Skin of body (tissue), 2 donors: Measurements from ENCODE around the gene IER2. TPM values are rescaled to one million over a fixed set of nuclear protein-coding genes. Genes with fewer than 3 reads are reported as not detected.
A peak's percentile ranks its signal among the peaks of the same experiment; 100 is the strongest.
"Not testable (repeated sequence)": the region's sequence is repeated elsewhere in the genome, so short reads cannot be mapped to it uniquely, and the experiment has no call there.

Experiments
- DNase-seq: peaks from one replicate; lab custom pipeline; 2025; lab: John Stamatoyannopoulos, UW
- total RNA-seq: library from RNA; depleted of rRNA; stranded (reverse); fragments of >200 nt; gene quantifications from one replicate; pipeline ENCODE4 v1.2.3, GENCODE V29; 2014

Gene IER2
- total RNA-seq, 1 donor from 2014 or later, result 33.5 TPM

GRCh38 chr19:13138171-13138915 lies 11.9 kb upstream of the IER2 start:
- DNase-seq, result no peak

- no peak for DNase-seq
Observed at GRCh38 chr19:13138916-13139198, 11.4 kb upstream of the IER2 start.

GRCh38 chr19:13139633-13140311 lies 10.4 kb upstream of the IER2 start:
- DNase-seq, result no peak

- DNase-seq, result peak; percentile 48
Observed at GRCh38 chr19:13146763-13147563, 3.2 kb upstream of the IER2 start.

GRCh38 chr19:13149173-13149627 lies 1.0 kb upstream of the IER2 start:
- DNase-seq, result not testable (repeated sequence)

DNA sequence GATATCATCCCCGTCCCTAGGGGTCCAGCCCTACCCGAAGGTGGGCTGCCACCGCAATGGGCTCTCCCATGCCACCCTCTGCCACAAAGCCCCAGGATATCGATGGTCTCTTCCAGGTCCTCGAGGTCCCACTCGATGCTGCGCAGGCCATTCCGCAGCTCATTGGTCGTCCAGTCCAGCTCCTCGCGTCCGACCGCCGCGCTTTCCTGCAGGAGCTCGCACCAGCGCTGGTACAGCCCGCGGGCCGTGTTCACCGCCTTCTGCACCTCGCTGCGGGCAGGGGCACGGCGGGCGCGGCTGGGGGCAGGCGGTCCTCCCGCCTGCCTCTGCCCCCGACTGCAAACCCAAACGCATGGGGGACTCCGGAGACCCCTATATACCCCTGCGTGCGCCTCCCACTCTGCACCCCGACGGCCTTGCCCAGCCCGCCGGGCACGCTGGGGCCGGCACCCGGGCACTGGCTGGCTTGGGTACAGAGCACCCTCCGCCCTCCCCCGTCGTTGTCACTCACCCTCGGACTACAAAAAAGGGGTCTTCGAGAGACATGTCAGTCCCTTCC lies 504 bp upstream of the IER2 start:
- peak; percentile 54 for DNase-seq

GRCh38 chr19:13150931-13151604 lies 857 bp downstream of the IER2 start:
- no peak for DNase-seq

DNA sequence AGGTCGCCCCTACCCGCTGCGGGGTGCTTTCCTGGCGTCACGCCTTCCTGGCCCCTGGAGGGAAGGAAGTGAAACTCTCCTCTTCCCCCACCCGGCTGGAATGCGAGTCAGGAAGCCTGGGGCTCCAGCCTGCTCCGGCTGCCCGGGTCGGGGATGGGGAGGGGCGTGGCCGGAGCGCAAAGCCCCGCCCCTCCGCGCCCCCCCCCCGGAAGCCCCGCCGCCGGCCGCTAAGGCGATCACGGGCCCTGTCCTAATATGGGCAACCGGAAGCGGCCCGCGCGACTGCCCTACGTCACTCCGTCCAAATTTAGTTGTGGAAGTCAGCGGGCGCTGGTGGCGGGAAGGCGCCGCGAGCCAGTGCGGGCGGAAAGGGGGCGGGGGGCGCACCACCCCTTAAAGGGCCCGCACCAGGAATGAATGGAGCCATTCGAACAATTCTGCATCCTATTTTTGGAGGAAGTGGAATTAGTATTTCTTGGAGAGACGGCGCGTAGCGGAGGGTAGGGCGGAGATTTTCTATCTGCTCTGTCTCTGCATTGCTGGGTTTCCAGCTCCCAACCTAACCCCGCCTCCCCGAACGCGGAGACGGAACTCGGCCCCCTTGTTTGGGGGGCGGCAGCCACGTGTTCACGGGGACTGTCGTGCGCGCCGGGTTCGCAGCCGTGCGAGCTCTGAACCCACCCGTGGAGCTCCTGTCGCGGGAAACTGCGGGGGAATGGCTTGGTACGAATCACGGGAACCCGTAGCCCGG lies 1.6 kb downstream of the IER2 start:
- peak; percentile 96 for DNase-seq

GRCh38 chr19:13152356-13152973 lies 2.3 kb downstream of the IER2 start:
- peak; percentile 67 for DNase-seq

DNA sequence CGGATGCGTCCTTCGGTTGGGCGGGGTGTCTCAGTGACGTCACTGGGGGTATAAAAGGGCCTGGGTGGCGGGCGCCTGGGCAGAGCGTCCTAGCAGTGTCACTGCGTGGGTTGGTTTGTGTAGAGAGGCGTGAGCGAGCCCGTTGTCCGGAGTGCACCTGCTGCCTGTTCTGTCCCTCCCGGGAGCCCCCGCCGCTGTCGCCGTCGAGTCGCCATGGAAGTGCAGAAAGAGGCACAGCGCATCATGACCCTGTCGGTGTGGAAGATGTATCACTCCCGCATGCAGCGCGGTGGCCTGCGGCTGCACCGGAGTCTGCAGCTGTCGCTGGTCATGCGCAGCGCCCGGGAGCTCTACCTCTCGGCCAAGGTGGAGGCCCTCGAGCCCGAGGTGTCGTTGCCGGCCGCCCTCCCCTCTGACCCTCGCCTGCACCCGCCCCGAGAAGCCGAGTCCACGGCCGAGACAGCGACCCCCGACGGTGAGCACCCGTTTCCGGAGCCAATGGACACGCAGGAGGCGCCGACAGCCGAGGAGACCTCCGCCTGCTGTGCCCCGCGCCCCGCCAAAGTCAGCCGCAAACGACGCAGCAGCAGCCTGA lies 2.9 kb downstream of the IER2 start:
- DNase-seq, result peak; percentile 97

DNA sequence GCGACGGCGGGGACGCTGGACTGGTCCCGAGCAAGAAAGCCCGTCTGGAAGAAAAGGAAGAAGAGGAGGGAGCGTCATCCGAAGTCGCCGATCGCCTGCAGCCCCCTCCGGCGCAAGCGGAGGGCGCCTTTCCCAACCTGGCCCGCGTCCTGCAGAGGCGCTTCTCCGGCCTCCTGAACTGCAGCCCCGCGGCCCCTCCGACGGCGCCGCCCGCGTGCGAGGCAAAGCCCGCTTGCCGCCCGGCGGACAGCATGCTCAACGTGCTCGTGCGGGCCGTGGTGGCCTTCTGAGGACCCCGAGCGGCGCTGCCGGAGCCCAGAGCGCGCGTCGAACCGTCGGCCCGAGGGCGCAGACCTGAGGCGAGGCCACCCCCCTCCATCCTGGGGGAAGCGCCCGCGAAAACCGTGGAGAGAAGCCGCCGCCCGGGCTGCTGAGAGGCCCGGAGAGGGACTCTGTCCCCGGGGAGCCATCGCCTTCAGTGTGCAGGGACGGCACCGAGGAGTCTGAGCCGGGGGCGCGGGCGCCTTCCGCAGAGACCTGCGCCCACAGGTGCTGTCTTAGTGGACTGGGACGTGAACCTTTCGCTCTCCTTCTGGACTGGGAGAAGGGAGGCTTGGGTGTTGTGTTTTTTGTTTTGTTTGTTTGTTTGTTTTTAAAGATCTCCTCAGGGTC lies 3.5 kb downstream of the IER2 start:
- peak; percentile 16 for DNase-seq

GRCh38 chr19:13154241-13154778 lies 4.1 kb downstream of the IER2 start:
- peak; percentile 68 for DNase-seq

DNA sequence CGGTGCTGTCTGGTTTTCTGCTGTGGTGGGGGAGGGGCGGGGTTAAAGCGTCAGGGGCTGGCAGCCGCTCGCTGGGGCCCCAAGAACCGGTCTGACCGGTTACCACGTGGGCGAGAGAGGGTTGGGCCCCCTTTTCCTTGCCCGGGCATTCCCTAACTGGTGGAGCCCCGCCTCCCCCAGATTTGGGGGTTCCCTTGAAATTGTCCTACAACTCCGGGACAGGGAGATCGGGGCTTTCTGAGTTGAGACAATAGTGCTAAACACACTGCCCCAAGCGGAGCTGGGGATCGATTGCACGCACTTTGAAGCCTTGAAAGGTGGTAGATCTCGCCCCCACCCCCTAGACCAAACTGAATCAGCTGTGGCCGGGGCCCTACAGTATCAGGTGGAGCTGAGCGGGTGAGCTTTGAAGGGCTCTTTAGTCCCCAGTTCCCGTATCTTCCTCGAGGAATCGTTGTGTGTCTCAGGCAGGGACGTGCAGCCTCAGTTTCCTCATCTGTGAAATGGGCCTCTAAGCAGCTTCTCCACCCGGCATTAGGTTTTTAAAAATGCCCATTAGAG lies 4.8 kb downstream of the IER2 start:
- peak; percentile 55 for DNase-seq

DNA sequence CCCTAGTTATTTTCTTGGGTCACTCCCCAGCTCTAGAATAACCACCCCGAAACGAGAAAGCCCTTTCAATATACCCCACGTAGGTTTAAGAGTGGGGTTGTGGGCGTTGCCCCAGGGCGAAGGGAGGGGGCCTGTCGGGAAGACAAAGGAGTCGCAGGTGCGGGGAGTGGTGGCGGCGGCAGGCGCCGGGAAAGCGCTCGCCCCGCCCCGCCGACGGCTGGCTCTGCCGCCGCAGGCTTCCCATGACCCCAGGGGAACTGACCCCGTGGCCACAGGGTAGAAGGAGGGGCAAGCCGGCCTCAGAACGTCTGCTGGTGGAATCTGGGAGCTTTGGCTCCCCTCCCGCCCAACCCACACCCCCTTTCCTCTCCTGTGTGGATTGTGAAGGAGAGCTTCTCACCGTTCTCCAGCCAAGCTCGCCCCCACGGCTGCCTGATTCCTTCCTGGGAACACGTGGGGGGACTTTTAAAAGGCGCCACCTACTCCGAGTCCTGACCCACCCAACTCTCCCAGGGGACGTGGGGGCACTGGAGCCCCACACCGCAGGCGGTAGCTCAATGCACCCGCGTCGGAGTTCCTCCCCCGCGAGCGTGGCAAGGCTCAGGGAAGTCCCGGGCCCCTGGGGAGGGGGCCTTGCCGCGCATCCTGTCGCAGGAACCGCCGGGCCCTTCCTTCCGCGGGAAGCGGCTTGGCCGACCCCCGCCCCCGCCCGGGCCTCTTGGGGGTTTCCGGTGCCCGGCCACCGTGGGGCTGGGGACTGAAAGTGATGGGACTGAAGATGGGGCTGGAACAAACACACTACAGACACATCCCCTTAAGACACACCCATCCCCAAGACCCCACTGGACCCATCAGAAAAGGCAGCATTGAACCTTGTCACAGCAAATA lies 5.5 kb downstream of the IER2 start:
- DNase-seq, result peak; percentile 54

DNA sequence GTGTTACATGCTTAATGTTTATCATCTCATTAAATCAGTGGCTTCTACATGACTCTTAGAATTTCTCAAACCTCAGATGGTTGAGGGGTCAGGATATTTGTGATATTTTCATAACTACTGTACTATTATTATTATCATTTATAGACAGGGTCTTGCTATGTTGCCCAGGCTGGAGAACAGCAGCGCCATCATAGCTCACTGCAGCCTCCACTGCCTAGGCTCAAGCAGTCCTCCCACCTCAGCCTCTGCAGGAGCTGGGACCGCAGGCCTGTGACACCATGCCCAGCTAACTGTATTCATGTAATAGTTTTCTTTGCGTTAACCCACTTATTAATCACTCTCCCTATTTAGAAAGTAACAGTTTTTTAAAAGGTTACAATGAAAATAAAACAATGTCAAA lies 9.5 kb downstream of the IER2 start:
- no peak for DNase-seq

DNA sequence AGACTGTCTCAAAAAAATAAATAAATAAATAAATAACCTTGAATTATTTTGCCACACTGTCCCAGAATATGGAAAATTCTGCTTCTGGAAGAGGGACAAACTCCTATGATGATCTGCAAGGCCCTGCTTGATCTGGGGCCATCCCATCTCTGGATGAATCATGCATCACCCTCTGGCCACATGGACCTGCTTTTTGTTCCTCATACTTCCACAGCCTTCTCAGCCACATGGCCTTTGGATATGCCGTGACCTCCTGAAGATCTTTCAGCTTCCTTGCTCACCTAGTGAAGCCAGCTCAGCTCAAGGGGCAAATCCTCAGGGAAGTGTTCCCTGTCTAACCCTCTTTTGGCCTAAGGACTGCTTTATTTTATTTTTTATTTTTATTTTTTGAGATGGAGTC lies 10.3 kb downstream of the IER2 start:
- no peak for DNase-seq

GRCh38 chr19:13162724-13163608 lies 12.8 kb downstream of the IER2 start:
- DNase-seq, result peak; percentile 94
